ENCODE measurements around the gene SAPCD1. TPM values are rescaled to one million over a fixed set of nuclear protein-coding genes. Genes with fewer than 3 reads are reported as not detected.
"Not testable (repeated sequence)": the region's sequence is repeated elsewhere in the genome, so short reads cannot be mapped to it uniquely, and the experiment has no call there.

Gene SAPCD1
- total and polyA plus RNA-seq, 2 donors (not counting 1 experiment from before 2014, with no cell fraction given), result 12.9 TPM

DNA sequence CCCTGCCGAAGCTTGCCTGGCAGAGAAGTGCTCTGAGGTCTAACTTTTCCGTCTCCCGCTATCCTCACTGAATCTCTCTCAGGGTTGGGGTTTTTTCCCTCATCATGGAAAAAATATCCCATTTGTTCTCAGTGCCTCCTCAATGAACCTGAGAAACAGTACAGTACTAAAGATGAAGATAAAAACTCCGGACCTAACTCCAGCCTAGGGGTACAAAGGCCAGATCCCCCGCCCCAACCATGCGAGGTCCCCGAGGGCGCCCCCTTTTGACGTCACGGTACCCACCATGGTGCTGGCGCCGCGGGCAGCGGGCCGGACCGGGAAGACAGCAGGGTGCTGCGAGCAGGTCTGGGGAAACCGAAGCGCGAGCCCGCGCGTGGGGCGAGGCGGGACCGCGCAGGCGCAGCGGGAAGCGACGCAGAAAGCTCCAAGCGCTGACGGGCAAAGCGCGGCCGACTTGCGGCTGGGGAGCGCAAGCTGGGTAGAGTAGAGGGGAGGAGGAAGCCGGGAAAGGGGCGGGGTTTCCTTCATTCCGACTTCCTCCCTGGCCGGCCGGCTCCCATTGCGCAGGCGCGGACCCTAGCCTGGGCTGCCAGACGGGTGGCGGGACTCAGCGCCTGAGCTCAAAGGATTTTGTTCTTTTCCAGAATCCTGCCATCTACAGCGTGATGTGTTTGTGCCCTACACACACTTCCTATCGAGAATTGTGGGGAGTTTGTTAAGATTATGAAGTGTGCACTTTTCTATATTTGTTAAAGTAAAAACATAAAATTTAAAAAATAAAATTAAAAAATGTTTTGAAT lies 44.2 kb downstream of the SAPCD1 start, which contains the start of gene LSM2:
Gene LSM2, minus strand, starts transcription at position 497 of the 803 bp plus-strand sequence. Its CDS starts 209 bp downstream, at position 288.
- peak; percentile 97 for DNase-seq
- CTCF ChIA-PET, result interaction anchor here (0.6 to 3.3 kb wide), 17 partner anchors 8 to 290 kb away, joined by 3 to 20 read pairs (median 5); partner anchors contain the start of genes ABHD16A, BAG6, HSPA1A and HSPA1L
- Histone ChIP-seq H3K4me1 (ENCODE audit: control insufficient read depth in 2 of 2, insufficient read depth in 2 of 2, low read length in 2 of 2) (peaks cover 8 to 11% of the 10 kb centered on the region in 2 donors), H3K27me3 (replicated peaks in 1 of 4; ENCODE audit: control extremely low read depth in 1 of 4, control insufficient read depth in 3 of 4, insufficient read depth in 4 of 4, low read length in 3 of 4) (no peaks in the 10 kb centered on the region), H3K79me2 (ENCODE audit: control insufficient read depth, insufficient read depth, low read length) (peaks cover 21% of the 10 kb centered on the region), H2AFZ (ENCODE audit: insufficient read depth, low read depth, low read length, poor library complexity, severe bottlenecking) (peak within 1 kb of the TSS; percentile 99), H3K27ac (ENCODE audit: low read length in 2 of 2) (peak within 1 kb of the TSS; percentile 77 to 93), H3K36me3 (replicated peaks in 1 of 2; ENCODE audit: control extremely low read depth in 1 of 2, control insufficient read depth in 1 of 2, extremely low read depth in 1 of 2, insufficient read depth in 2 of 2, low read length in 1 of 2) (peaks cover 0 to 4% of the 10 kb centered on the region in 2 experiments), H3K9ac (ENCODE audit: low read length) (peak within 1 kb of the TSS; percentile 94), H3K4me3 (ENCODE audit: control extremely low read depth in 1 of 5, extremely low read depth in 1 of 5, insufficient read depth in 1 of 5, low read depth in 2 of 5, low read length in 4 of 5) (peak within 1 kb of the TSS; percentile 68 to 84 (median 84)), H3K4me2 (replicated peaks; ENCODE audit: low read depth, low read length, poor library complexity, severe bottlenecking) (peak within 1 kb of the TSS; percentile 86), H3K9me3 (ENCODE audit: control extremely low read depth in 1 of 3, control insufficient read depth in 2 of 3, insufficient read depth in 1 of 3, low read length in 2 of 3) (no peaks in the 10 kb centered on the region), H4K20me1 (ENCODE audit: control insufficient read depth, insufficient read depth, low read length, poor library complexity, severe bottlenecking) (no peaks in the 10 kb centered on the region)
- ATAC-seq (ENCODE audit: low read depth), result peak; percentile 98
- Mint-ChIP-seq H3K9me3 (ENCODE audit: insufficient read depth) (no peaks in the 10 kb centered on the region), H3K27me3 (no peaks in the 10 kb centered on the region), H3K4me3 (peak within 1 kb of the TSS; percentile 87), H3K27ac (peak within 1 kb of the TSS; percentile 88), H3K4me1 (peaks cover 16% of the 10 kb centered on the region)
- POLR2A ChIA-PET, result interaction anchor here (0.5 to 2.8 kb wide), 18 partner anchors 9 to 596 kb away, joined by 3 to 38 read pairs (median 4); partner anchors contain the start of genes DDAH2, DXO, HSPA1A and HSPA1B
- WGBS (ENCODE audit: insufficient coverage), result under 1% methylated on average over 41 of the region's 51 CpGs
- intact Hi-C loops (cut with micrococcal nuclease), result loop anchor here (1.0 to 5.0 kb wide), 4 partner anchors 10 to 184 kb away; partner anchors contain the start of gene PRRC2A
- TF ChIP-seq, protein P1, sequence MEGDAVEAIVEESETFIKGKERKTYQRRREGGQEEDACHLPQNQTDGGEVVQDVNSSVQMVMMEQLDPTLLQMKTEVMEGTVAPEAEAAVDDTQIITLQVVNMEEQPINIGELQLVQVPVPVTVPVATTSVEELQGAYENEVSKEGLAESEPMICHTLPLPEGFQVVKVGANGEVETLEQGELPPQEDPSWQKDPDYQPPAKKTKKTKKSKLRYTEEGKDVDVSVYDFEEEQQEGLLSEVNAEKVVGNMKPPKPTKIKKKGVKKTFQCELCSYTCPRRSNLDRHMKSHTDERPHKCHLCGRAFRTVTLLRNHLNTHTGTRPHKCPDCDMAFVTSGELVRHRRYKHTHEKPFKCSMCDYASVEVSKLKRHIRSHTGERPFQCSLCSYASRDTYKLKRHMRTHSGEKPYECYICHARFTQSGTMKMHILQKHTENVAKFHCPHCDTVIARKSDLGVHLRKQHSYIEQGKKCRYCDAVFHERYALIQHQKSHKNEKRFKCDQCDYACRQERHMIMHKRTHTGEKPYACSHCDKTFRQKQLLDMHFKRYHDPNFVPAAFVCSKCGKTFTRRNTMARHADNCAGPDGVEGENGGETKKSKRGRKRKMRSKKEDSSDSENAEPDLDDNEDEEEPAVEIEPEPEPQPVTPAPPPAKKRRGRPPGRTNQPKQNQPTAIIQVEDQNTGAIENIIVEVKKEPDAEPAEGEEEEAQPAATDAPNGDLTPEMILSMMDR (IDR thresholded peaks at IDR 0.05), result peak; percentile 34
- TF ChIP-seq EZH2 (IDR thresholded peaks at IDR 0.05; ENCODE audit: borderline replicate concordance, insufficient read depth, low read depth, low read length, poor library complexity, severe bottlenecking), result no peak

DNA sequence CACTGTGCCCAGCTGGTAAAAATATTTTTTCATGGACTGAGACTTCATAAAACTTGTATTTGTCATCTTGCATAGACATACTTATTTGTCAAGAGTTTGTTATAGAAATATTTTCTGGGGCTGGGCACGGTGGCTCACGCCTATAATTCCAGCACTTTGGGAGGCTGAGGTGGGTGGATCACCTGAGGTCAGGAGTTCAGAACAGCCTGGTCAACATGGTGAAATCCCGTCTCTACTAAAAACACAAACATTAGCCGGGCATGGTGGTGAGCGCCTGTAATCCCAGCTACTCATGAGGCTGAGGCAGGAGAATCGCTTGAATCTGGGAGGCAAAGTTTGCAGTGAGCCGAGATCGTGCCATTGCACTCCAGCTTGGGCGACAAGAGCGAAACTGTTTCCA lies 46.1 kb downstream of the SAPCD1 start:
- H3K27ac Mint-ChIP-seq; DNase-seq; H4K20me1 ChIP-seq (ENCODE audit: control insufficient read depth, insufficient read depth, low read length, poor library complexity, severe bottlenecking); H3K36me3 ChIP-seq (replicated peaks in 1 of 2; ENCODE audit: control extremely low read depth in 1 of 2, control insufficient read depth in 1 of 2, extremely low read depth in 1 of 2, insufficient read depth in 2 of 2, low read length in 1 of 2); H3K27me3 Mint-ChIP-seq; H3K27ac ChIP-seq (ENCODE audit: low read length in 2 of 2); H3K9me3 ChIP-seq (ENCODE audit: control extremely low read depth in 1 of 3, control insufficient read depth in 2 of 3, insufficient read depth in 1 of 3, low read length in 2 of 3); H3K27me3 ChIP-seq (replicated peaks in 1 of 4; ENCODE audit: control extremely low read depth in 1 of 4, control insufficient read depth in 3 of 4, insufficient read depth in 4 of 4, low read length in 3 of 4); H3K9ac ChIP-seq (ENCODE audit: low read length); H3K9me3 Mint-ChIP-seq (ENCODE audit: insufficient read depth); H2AFZ ChIP-seq (ENCODE audit: insufficient read depth, low read depth, low read length, poor library complexity, severe bottlenecking); H3K4me2 ChIP-seq (replicated peaks; ENCODE audit: low read depth, low read length, poor library complexity, severe bottlenecking); H3K4me3 ChIP-seq (ENCODE audit: control extremely low read depth in 1 of 5, extremely low read depth in 1 of 5, insufficient read depth in 1 of 5, low read depth in 2 of 5, low read length in 4 of 5); ATAC-seq (ENCODE audit: low read depth); H3K4me3 Mint-ChIP-seq: not testable (repeated sequence)
- intact Hi-C loops (cut with micrococcal nuclease), result loop anchor here (5.0 kb wide), 1 partner anchor 186 kb away; the partner anchor contains the start of gene PRRC2A
- ChIA-PET POLR2A (interaction anchor here (0.7 to 1.5 kb wide), 2 partner anchors 13 to 38 kb away, joined by 3 to 4 read pairs; partner anchors contain the start of gene VARS1), CTCF (interaction anchor here (0.7 to 3.3 kb wide), 6 partner anchors 10 to 210 kb away, joined by 3 to 20 read pairs (median 5); no protein-coding TSS in a partner anchor)
- Histone ChIP-seq H3K4me1 (ENCODE audit: control insufficient read depth in 2 of 2, insufficient read depth in 2 of 2, low read length in 2 of 2) (peaks cover 10 to 19% of the 10 kb centered on the region in 2 donors), H3K79me2 (ENCODE audit: control insufficient read depth, insufficient read depth, low read length) (peaks cover 33% of the 10 kb centered on the region)
- 100% methylated on average over 3 of the region's 10 CpGs for WGBS (ENCODE audit: insufficient coverage)
- H3K4me1 Mint-ChIP-seq, result peaks cover 19% of the 10 kb centered on the region

Data from B cell (primary cell).